Keratinocyte (primary cell): ENCODE results near the gene BAG3. TPM values are rescaled to one million over a fixed set of nuclear protein-coding genes. Genes with fewer than 3 reads are reported as not detected.

ENCODE experiments used
- DNase-seq: peaks from one replicate; pipeline ENCODE4 v3.0.0-alpha.2; 2011; ENCODE audit warnings: low read depth, missing footprints, low spot score
- FAIRE-seq: peaks from 2 replicates; lab custom pipeline; 2011; peaks lifted over from hg19 to GRCh38; lab: Jason Lieb, UNC
- H2AFZ ChIP-seq: 2 replicates; pipeline ENCODE4 v1.6.0; 2012; ENCODE audit warnings: low read length, control low read depth, inconsistent platforms; ENCODE audit not compliant: control insufficient read depth
- H3K27ac ChIP-seq: 2 replicates; pipeline ENCODE4 v1.5.1; 2011; ENCODE audit warnings: low read length; ENCODE audit not compliant: control insufficient read depth, insufficient read depth
- H3K27me3 ChIP-seq: 3 replicates; pipeline ENCODE4 v1.6.0; 2011; ENCODE audit warnings: low read length; ENCODE audit not compliant: control insufficient read depth, insufficient read depth; ENCODE audit errors: extremely low read depth
- H3K36me3 ChIP-seq, 2 experiments: 2 replicates in 1 of 2; 3 replicates in 1 of 2; pipeline ENCODE4 v1.5.1; 2011; ENCODE audit warnings: low read length in 2 of 2, mild to moderate bottlenecking in 1 of 2; ENCODE audit not compliant: control insufficient read depth in 2 of 2, insufficient read depth in 2 of 2; ENCODE audit errors: extremely low read depth in 1 of 2
- H3K4me1 ChIP-seq: 3 replicates; pipeline ENCODE4 v1.5.1; 2011; ENCODE audit warnings: low read length; ENCODE audit not compliant: control insufficient read depth, insufficient read depth; ENCODE audit errors: extremely low read depth
- H3K4me2 ChIP-seq: 3 replicates; pipeline ENCODE4 v1.6.0; 2011; ENCODE audit warnings: low read depth, low read length; ENCODE audit not compliant: control insufficient read depth, insufficient read depth; ENCODE audit errors: extremely low read depth
- H3K4me3 ChIP-seq, 3 experiments: fragments of 200-600 bp in 1 of 3; sonication (generic) in 1 of 3; 2 replicates in 2 of 3; 3 replicates in 1 of 3; pipeline ENCODE4 v1.5.1; 2011 to 2016; ENCODE audit warnings: low read length in 3 of 3, mild to moderate bottlenecking in 3 of 3, control low read depth in 2 of 3, inconsistent platforms in 1 of 3, low read depth in 1 of 3, mixed read lengths in 1 of 3, mixed run types in 1 of 3, moderate library complexity in 1 of 3; ENCODE audit not compliant: control insufficient read depth in 2 of 3, insufficient read depth in 2 of 3; ENCODE audit errors: extremely low read depth in 1 of 3
- H3K79me2 ChIP-seq: 2 replicates; pipeline ENCODE4 v1.6.0; 2012; ENCODE audit warnings: low read length; ENCODE audit not compliant: control insufficient read depth, insufficient read depth
- H3K9ac ChIP-seq: 3 replicates; pipeline ENCODE4 v1.6.0; 2011; ENCODE audit warnings: low read length; ENCODE audit not compliant: control insufficient read depth, insufficient read depth; ENCODE audit errors: extremely low read depth
- H3K9me1 ChIP-seq: 3 replicates; pipeline ENCODE4 v1.6.0; 2011; ENCODE audit warnings: low read length; ENCODE audit not compliant: control insufficient read depth, insufficient read depth; ENCODE audit errors: extremely low read depth
- H3K9me3 ChIP-seq: 2 replicates; pipeline ENCODE4 v1.5.1; 2012; ENCODE audit warnings: low read depth, low read length; ENCODE audit not compliant: control insufficient read depth
- H4K20me1 ChIP-seq: 3 replicates; pipeline ENCODE4 v1.6.0; 2011; ENCODE audit warnings: low read length; ENCODE audit not compliant: control insufficient read depth, insufficient read depth; ENCODE audit errors: extremely low read depth
- EZH2 ChIP-seq: IDR thresholded peaks from one replicate; pipeline ENCODE4 v1.6.1; 2012; ENCODE audit warnings: inconsistent platforms, mild to moderate bottlenecking, low read length, moderate library complexity
- dilution Hi-C: fragments of 300-500 bp; cut with MboI; formaldehyde crosslinking; loops from one replicate; pipeline ENCODE4 v1.7.0; 2020; ENCODE audit warnings: low sequenced_read_pairs; ENCODE audit not compliant: extremely low pct_ligation_motif_present
- polyA plus RNA-seq, 5 experiments: library from polyadenylated mRNA; depleted of rRNA in 3 of 5; stranded (reverse) in 3 of 5; stranded (forward) in 1 of 5; unstranded in 1 of 5; fragments of >200 nt; gene quantifications; 1 replicate in 1 of 5; 2 replicates in 3 of 5; 3 replicates in 1 of 5; pipeline versions ENCODE4 v1.2.1 to v1.2.3, GENCODE V29; 2011 to 2012; ENCODE audit warnings: missing spikeins in 2 of 5, low read depth in 1 of 5, low replicate concordance in 1 of 5
- TF ChIP-seq, protein P1 (sequence below), 3 experiments: IDR thresholded peaks in 1 of 3; conservative IDR thresholded peaks in 1 of 3; optimal IDR thresholded peaks in 1 of 3; 2 replicates in 2 of 3; 3 replicates in 1 of 3; pipeline versions ENCODE3 to v1.5.1; 2011; ENCODE audit warnings: low read length in 3 of 3, mild to moderate bottlenecking in 3 of 3, moderate library complexity in 2 of 3, control low read depth in 1 of 3, inconsistent platforms in 1 of 3; ENCODE audit not compliant: insufficient read depth in 2 of 3; ENCODE audit errors: extremely low read depth in 1 of 3

The BAG3 gene
- polyA plus RNA-seq, 1 donor (not counting 4 experiments of a cell fraction or from before 2014, with no cell fraction given) = 26.2 TPM

DNA sequence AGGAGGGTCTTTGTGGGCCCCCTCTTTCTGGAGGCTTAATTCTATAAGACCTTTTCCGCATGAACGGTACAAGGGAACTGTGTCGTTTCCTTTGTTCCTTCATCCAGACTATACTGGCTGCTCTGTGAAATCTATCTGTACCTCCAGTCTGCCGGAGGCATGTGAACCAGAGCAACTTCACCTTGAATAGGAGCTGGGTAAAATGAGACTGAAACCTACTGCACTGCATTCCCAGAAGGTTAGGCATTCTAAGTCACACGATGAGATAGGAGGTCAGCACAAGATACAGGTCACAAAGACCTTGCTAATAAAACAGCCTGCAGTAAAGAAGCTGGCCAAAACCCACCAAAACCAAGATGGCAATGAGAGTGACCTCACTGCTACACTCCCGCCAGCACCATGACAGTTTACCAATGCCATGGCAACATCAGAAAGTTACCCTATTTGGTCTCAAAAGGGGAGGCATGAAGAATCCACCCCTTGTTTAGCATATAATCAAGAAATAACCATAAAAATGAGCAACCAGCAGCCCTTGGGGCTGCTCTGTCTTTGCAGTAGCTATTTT is 37.9 kb downstream of the BAG3 start:
- no peaks in the 10 kb centered on the region for H3K79me2 ChIP-seq
- no peak overlapping the region for H3K4me2 ChIP-seq
- no peak overlapping the region for H2AFZ ChIP-seq
- H3K4me1 ChIP-seq = peaks cover 17% of the 10 kb centered on the region
- TF ChIP-seq EZH2 = no peak
- TF ChIP-seq, protein P1, sequence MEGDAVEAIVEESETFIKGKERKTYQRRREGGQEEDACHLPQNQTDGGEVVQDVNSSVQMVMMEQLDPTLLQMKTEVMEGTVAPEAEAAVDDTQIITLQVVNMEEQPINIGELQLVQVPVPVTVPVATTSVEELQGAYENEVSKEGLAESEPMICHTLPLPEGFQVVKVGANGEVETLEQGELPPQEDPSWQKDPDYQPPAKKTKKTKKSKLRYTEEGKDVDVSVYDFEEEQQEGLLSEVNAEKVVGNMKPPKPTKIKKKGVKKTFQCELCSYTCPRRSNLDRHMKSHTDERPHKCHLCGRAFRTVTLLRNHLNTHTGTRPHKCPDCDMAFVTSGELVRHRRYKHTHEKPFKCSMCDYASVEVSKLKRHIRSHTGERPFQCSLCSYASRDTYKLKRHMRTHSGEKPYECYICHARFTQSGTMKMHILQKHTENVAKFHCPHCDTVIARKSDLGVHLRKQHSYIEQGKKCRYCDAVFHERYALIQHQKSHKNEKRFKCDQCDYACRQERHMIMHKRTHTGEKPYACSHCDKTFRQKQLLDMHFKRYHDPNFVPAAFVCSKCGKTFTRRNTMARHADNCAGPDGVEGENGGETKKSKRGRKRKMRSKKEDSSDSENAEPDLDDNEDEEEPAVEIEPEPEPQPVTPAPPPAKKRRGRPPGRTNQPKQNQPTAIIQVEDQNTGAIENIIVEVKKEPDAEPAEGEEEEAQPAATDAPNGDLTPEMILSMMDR (optimal IDR thresholded peaks at IDR 0.05 in 1 of 3, IDR thresholded peaks at IDR 0.05 in 1 of 3, conservative IDR thresholded peaks at IDR 0.05 in 1 of 3; ENCODE audit: extremely low read depth in 1 of 3, insufficient read depth in 2 of 3, low read length in 3 of 3) = no peak
- DNase-seq (no peak), FAIRE-seq (no peak)
- H3K36me3 ChIP-seq = no peaks in the 10 kb centered on the region
- H3K4me3 ChIP-seq = no peak overlapping the region
- H3K27me3 ChIP-seq = no peaks in the 10 kb centered on the region
- H3K27ac ChIP-seq = no peak overlapping the region
- H4K20me1 ChIP-seq = no peaks in the 10 kb centered on the region
- no peaks in the 10 kb centered on the region for H3K9me3 ChIP-seq
- no peaks in the 10 kb centered on the region for H3K9me1 ChIP-seq
- dilution Hi-C loops = no loop called here
- no peak overlapping the region for H3K9ac ChIP-seq

DNA sequence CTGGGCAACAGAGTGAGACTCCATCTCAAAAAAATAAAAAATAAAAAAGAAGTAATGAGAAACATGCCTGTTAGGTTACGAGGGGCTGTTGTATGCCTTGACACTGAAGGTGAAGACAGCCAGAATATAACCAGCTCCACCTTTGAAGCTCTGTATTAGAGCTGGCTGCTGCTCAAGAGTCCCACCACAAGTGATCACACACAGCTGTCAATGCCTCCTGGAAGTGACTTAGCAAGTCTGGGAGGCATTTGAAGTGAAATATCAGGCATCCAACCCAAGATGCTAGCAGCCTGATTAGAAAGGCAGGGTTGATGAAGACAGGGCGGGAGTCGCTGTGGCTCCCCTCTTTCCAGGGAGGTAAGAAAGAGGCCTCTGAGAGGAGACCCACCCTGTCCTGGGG is 40.5 kb downstream of the BAG3 start:
- no peaks in the 10 kb centered on the region for H3K79me2 ChIP-seq
- no peaks in the 10 kb centered on the region for H3K9me1 ChIP-seq
- H3K9me3 ChIP-seq = no peaks in the 10 kb centered on the region
- H3K27ac ChIP-seq = no peak overlapping the region
- H3K4me3 ChIP-seq = no peak overlapping the region
- peaks cover 17% of the 10 kb centered on the region for H3K4me1 ChIP-seq
- no peaks in the 10 kb centered on the region for H4K20me1 ChIP-seq
- H2AFZ ChIP-seq = no peak overlapping the region
- DNase-seq = no peak
- FAIRE-seq = no peak
- H3K9ac ChIP-seq = no peak overlapping the region
- TF ChIP-seq, protein P1 (optimal IDR thresholded peaks at IDR 0.05 in 1 of 3, IDR thresholded peaks at IDR 0.05 in 1 of 3, conservative IDR thresholded peaks at IDR 0.05 in 1 of 3; ENCODE audit: extremely low read depth in 1 of 3, insufficient read depth in 2 of 3, low read length in 3 of 3) = no peak
- TF ChIP-seq EZH2 = no peak
- dilution Hi-C loops = no loop called here
- H3K36me3 ChIP-seq = no peaks in the 10 kb centered on the region
- H3K27me3 ChIP-seq = no peaks in the 10 kb centered on the region
- no peak overlapping the region for H3K4me2 ChIP-seq
